NOMO-1 (cell line): ENCODE results near the gene CFAP300.

Experiments
- DNase-seq, 2 experiments: peaks; one replicate each; lab custom pipeline; 2025; ENCODE audit not compliant: unreplicated experiment in 2 of 2; lab: John Stamatoyannopoulos, UW

Gene CFAP300

GRCh38 chr11:102047305-102047924 is at the start of gene CFAP300:
CFAP300 (plus strand) TSS chr11:102047437; CDS start chr11:102047471, 34 bp downstream.
- DNase-seq = no peak

DNA sequence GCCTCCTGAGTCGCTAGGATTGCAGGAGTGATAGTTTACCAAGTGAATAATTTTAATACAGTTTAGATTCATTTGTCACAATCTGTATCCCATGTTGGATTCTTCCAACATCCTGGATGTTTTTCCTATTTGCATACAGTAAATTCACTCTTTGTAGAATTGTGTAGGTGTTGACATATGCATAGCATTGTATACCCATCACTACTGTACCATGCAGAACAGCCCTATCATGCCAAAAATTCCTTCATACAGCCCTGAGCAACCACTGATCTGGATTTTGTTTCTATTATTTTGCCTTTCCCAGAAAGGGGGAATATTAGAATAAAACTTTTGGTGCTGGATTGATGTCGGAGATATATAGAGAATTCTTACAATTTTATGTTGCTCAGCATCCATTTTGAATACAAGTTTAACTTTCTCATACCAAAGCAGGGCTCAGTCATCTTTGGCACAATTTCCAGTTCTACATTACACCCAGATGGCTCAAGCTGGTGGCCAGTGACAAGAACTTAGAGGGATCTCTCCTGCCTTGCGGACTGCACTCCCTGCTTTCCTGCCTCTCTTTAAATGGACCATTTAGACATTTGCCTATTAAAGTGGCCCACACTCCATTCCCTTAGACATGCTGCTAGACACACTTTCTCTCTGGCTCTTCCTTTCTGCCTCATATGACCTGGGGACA is 45.4 kb upstream of the CFAP300 start:
- no peak for DNase-seq

DNA sequence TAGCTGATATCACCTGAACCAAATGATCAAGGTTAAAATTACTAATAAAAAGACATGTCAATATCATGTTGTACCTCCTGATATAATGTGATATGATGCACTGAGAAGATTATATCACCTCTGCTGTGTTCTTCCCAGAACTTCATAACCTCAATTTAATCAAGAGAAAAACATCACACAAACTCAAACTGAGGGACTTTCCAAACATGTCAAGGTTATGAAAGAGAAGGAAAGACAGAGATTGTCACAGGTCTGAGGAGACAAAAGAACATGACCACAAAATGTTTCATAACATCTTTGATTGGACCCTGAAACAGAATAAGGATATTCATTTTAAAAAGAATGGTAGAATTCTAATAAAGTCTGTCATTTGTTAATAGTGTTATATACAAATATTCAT is 43.0 kb upstream of the CFAP300 start:
- DNase-seq = no peak

- DNase-seq = no peak
Measured at GRCh38 chr11:102005306-102005705, 41.9 kb upstream of the CFAP300 start.

- no peak for DNase-seq
Measured at GRCh38 chr11:102006835-102007566, 40.2 kb upstream of the CFAP300 start.

- peak; percentile 2 to 42 for DNase-seq
Measured at GRCh38 chr11:102007567-102008437, 39.4 kb upstream of the CFAP300 start.

GRCh38 chr11:102010776-102011494 is 36.3 kb upstream of the CFAP300 start:
- no peak for DNase-seq

DNA sequence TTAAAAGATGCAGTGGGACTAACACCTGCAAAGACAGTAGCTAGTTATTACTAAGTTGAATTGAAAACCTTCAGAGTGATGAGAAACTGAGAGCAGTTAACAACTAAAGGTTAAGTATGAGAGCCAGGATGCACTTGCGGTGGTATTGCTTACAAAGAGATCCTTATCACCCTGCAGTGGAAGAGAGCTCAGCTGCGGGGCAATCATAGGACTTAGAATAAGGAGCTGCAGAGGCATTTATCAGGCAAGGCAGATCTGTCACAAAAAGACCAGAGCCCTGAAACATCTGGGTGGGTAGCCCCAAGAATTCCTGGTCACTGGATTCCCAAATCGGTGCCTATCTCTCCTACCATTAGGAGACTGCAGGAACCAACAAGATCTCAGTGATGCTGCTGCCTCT is 34.3 kb upstream of the CFAP300 start:
- no peak for DNase-seq

- DNase-seq = no peak
Measured at GRCh38 chr11:102014756-102015155, 32.5 kb upstream of the CFAP300 start.

- DNase-seq = no peak
Measured at GRCh38 chr11:102017026-102017425, 30.2 kb upstream of the CFAP300 start.

DNA sequence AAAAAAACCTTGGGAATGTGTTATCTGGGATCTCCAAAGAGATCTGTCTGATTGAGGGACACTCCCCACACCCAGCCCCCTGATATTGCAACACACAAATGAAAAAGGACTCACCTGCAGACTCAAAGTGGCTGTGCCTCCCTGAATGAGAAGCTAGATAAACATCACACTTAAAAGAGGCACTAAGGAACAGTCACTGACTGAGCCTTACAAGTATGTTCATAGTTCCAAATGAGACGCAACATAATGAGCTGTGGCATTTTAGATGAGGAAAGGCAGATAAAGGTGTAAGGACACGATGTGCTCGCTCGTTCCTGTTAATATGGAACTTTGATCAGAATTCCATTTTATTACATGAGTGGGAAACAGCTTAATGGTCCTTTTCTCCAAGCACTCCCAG is 21.0 kb upstream of the CFAP300 start:
- no peak for DNase-seq

GRCh38 chr11:102026959-102027358 is 20.3 kb upstream of the CFAP300 start:
- no peak for DNase-seq

GRCh38 chr11:102036757-102037156 is 10.5 kb upstream of the CFAP300 start:
- DNase-seq = no peak

GRCh38 chr11:102046841-102047240 is 396 bp upstream of the CFAP300 start:
- DNase-seq = no peak

DNA sequence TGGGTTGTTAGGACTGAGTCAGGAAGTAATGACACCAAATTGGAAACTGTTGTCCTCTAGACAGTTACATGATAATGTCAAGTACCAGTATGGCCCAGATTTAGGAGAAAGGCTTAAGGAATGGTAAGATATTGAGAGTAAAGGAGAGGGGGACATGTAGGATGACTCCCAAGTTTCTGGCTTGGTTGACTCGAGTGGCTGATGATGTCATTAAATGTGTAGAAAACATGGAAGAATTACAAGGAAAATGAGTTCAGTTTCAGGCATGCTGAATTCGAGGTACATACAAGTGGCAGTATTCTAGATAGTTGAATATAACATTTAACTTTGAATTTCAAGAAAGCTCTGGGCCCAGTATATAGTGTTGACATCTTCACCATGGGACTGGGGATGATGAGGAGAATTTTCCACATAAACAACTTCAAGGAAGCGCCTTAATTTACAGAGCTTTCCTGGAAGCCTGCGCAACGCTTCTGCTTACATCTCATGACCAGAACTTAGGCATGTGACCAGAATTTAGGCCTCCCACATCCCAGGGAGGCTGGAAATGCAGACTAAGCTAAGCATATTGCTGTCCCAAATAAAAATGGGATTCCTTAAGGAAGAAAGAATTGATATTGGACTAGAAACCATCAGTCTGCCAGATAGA is 3.8 kb downstream of the CFAP300 start:
- DNase-seq = no peak

- no peak for DNase-seq
Measured at GRCh38 chr11:102061276-102061675, 14.0 kb downstream of the CFAP300 start.

- DNase-seq = no peak
Measured at GRCh38 chr11:102062106-102062505, 14.9 kb downstream of the CFAP300 start.

GRCh38 chr11:102064316-102064715 is 17.1 kb downstream of the CFAP300 start:
- no peak for DNase-seq

DNA sequence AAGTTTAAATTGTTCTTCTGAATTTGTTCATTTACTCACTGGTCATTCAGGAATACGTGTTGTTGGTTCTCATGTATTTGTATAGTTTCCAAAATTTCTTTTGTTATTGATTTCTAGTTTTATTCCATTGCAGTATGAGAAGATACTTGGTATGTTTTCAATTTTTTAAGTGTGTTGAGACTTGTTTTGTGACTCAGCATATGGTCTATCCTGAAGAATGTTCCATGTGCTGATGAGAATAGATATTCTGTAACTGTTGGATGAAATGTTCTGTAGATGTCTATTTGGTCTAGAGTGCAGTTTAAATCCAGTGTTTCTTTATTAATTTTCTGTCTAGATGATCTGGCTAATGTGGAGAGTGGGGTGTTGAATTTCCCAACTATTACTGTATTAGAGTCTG is 23.5 kb downstream of the CFAP300 start:
- no peak for DNase-seq
